Activated T-cell treated with anti-CD3 and anti-CD28 coated beads for 4 hours (primary cell): Measurements from ENCODE around the gene ATP2A1.
A peak's percentile ranks its signal among the peaks of the same experiment; 100 is the strongest.
"Not testable (repeated sequence)": the region's sequence is repeated elsewhere in the genome, so short reads cannot be mapped to it uniquely, and the experiment has no call there.

Experiments
- DNase-seq: peaks from one replicate; pipeline ENCODE4 v3.0.0-alpha.2; 2020

The ATP2A1 gene

DNA sequence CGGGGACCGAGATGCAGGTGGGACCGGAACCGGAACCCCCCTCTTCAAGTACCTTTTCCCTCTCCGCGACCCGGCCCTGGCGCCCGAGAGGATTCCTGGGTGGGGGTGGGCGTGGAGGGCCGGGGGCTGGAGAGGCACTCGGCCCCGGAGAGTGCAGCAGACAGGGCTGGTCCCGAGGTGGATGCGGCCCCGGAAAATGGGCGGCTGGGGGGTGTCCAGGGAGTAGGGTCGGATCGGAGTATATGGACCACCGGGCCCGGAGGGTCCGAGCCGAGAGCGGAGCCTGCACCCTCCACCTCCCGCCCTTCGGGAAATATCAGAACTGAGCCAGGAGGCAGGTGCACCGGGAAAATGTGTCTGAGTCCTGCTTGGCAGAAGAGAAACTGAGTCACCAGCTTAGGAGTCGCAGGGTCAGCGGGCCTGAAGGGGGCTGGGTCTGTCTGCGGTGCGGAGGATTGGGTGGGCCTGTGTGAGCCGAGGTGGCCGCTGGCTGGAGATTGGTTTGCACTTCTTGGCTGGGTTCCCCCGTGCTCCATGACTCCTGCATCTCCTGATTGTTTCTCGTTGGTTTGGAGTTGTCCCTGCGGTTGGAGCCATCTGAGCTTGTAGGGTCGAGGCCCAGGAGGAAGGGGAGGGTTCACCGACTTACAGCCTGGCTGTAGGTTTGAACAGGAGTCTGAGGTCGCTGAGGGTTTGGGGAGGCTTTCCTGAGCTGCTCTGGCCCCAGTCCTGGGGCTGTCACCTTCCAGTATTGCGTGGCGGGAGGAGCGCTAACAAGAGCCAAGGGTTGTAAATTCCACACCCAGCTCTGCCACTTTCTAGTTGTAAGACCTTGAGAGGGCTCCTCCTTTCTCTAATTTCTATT, 14.1 kb upstream of the ATP2A1 start:
- DNase-seq = no peak

DNA sequence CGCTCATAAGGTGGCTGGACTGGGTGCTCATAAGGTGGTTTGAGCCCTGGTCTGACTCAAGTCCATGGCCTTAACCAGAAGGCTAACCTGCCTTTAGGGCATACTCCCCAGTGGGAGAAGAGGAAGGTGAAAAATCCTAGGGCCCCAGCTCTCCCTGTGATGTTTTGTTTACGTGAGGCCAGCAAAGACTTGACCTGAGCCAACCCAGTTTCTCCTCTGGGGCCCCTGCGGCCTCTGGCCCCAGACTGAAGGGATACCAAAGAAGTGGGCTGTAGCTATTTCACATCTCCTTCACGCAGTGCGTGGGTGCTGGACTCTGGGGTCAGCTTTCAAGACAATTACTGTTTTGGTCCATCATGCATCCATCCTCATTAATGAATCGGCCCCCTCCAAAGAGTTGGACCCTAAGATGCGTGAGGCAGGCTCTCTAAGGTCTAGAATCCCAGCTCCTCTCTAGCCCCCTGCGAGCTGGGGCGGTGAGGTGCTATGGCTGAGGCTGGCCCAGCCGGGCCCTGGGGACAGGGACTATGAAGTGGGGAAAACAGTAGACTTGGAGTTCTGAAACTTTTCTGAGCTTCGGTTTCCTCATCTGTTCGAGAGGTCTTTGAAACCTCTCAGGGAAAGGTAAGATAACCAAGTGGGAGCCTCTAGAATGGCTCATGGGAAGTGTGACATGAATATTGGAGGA, 13.1 kb upstream of the ATP2A1 start:
- no peak for DNase-seq

- no peak for DNase-seq
Observed at GRCh38 chr16:28865722-28866453, 12.4 kb upstream of the ATP2A1 start.

- no peak for DNase-seq
Observed at GRCh38 chr16:28866454-28866804, 11.9 kb upstream of the ATP2A1 start.

DNA sequence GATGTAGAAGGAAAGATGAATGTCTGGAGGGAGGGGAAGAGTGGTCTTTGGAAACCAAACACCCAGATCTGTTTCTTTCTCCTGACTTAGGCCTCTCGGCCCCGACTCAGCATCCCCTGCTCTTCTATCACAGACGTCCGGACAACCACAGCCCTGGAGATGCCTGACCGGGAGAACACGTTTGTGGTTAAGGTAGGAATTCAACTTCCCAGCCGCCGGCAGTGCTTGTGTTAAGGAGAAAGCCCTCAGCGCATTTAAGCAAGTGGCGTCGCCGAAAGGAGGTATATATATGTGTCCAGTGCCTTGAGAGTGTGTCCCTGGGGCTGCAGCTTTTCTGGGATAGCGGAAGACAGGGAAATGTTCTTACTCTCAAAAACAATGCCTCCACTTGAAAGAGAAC, 11.0 kb upstream of the ATP2A1 start:
- no peak for DNase-seq

- DNase-seq = not testable (repeated sequence)
Observed at GRCh38 chr16:28867646-28868045, 10.6 kb upstream of the ATP2A1 start.

GRCh38 chr16:28869201-28869600, 9.1 kb upstream of the ATP2A1 start:
- DNase-seq = no peak

DNA sequence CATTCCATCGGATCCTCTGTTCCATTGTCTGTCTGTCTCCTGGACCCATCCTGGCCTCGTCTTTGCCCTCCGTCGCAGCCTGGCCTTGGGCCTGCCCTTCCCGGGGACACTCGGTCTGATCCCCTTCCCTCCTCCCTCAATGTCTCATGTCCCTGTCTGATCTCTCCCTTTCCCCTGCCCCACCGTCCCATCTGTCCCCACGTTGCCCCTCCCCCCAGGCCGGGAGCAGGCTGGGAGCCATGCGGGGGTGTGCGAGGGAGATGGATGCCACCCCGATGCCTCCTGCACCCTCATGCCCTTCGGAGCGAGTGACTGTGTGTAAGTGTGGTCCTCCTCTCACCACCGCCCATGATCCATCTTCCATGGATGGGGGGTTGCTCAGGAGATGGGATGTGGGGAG, 5.3 kb upstream of the ATP2A1 start:
- no peak for DNase-seq

GRCh38 chr16:28873543-28874201, 4.6 kb upstream of the ATP2A1 start:
- DNase-seq = peak; percentile 44

GRCh38 chr16:28874406-28874805, 3.9 kb upstream of the ATP2A1 start:
- DNase-seq = no peak

DNA sequence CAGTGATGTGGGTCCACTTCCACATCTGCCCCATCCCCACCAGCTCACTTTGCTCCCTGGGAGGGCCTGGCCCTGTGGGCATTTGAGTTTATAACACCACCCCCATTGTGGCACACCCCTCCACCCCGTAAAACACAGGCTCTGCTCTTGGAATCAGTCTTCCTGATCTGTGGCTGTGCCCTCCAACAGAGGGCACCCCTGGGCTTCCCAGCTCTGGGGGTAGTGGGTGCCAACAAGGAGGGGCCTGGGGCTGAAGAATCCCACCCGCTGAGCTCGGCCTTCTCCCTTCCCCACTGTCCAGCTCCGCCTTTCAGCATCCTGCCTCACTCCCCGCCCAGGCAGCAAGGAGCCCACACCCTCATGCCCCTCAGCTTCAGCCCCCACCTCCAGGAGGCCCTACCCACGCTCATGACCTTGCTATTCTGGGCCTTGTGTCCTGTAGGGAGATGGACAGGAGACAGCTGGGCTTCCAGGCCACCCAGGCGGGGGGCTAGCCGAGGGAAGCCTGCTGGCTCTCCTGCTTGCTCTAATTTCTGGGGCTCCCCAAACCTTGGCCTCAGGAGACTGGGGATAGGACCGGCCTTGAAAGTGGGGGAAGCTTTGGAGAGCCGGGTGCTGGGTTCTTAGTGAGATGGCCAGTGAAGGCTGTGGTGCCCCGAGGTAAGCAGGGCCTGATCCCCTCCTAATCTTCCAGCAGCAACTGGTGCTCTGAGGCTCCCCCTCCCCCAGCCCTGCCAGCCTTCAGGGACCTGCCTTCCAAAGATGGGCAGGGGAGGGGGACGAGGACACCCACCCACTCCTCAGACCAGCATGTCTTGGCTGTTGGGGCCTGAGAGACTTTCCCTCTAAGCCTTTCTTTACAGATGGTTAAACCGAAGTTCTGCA, 2.9 kb upstream of the ATP2A1 start:
- no peak for DNase-seq

GRCh38 chr16:28876019-28876659, 2.1 kb upstream of the ATP2A1 start:
- DNase-seq = no peak

DNA sequence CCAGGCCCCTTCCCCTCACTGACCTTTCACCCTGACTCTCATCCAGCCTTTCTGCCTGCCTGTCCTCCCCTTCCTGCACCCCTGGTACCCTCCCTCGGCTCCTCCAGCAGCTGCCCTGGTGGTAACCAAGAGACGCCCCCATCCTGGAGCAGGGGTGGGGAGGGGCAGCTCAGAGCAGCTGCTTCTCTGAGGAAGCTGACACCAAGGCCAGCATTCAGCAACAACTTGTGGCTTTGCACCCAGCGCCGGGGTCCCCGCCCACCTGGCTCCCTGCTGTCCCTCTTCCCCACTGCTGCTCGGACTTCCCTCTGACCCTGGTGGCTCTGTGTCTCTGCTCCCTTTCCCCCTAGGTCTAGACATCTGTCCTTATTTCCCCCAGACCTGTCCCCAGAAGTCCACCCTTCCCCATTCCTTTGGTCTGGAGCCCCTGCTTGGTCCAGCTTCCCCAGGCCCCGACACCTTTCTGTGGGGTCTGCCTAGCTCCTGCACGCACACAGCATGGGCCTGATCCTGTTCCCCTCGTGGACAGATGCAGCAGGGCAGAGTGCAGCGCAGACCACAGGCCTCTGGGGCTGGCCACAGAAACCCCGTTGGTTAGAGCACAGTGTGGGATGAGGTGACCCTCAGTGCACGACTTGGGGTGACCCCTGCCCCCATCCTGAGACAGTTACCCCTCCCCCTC, 1.2 kb upstream of the ATP2A1 start:
- DNase-seq = no peak

GRCh38 chr16:28877655-28878000, 660 bp upstream of the ATP2A1 start:
- DNase-seq = no peak

GRCh38 chr16:28879261-28879840, 1.1 kb downstream of the ATP2A1 start:
- DNase-seq = no peak

- peak; percentile 87 for DNase-seq
Observed at GRCh38 chr16:28879841-28880588, 1.7 kb downstream of the ATP2A1 start.

GRCh38 chr16:28880589-28880915, 2.3 kb downstream of the ATP2A1 start:
- no peak for DNase-seq

- DNase-seq = no peak
Observed at GRCh38 chr16:28880955-28881354, 2.7 kb downstream of the ATP2A1 start.

DNA sequence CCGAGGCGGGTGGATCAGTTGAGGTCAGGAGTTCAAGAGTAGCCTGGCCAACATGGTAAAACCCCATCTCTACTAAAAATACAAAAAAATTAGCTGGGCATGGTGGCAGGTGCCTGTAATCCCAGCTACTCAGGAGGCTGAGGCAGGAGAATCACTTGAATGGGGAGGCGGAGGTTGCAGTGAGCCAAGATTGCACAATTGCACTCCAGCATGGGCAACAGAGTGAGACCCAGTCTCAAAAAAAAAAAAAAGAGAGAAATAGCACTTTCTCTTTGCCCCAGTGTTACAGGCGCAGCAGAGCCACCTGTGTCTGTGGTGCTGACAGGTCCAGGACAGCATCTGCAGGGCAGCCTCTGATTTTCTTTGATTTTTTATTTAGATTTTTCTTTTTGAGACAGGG, 3.3 kb downstream of the ATP2A1 start:
- not testable (repeated sequence) for DNase-seq

DNA sequence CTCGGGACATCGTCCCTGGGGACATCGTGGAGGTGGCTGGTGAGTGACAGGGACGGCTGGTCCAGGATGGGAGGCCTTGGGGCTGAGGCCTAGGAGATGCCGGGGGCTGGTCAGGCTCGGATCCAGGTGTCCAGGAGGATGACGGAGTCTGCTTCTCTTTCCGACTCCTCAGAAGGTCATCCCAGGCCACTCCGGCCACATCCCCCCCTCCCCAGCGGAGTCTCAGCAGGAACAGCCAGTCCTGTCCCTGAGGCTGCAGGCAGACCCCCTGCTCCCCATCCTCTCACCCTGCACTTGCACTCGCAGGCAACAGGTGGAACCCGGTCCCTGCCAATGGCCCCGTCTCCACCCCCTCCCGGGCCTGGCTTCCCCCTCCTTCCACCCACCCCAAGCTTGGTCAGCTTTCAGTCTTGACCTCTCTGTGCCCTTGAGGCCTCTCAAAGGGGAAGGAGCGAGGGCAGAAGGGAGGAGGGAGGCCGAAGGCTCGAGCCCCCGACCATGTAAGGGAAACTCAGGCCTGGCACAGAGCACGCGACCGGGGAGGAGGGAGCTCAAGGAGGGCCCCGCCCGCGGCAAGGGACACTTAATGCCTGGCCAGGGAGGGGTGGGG, 4.4 kb downstream of the ATP2A1 start:
- no peak for DNase-seq
